PC-3 (cell line): ENCODE results near the gene SLC6A17. TPM values are rescaled to one million over a fixed set of nuclear protein-coding genes. Genes with fewer than 3 reads are reported as not detected.

Experiments used
- ATAC-seq: fragments of 200-7000 bp; cut with Tn5 transposase; 2 replicates; pipeline ENCODE4 v1.9.1; 2020; ENCODE audit warnings: mild to moderate bottlenecking, moderate library complexity
- BruUV-seq: library from RNA; stranded (reverse); fragments of 400-500 nt; replicated peaks from 2 replicates; lab custom pipeline; 2021; lab: Mats Ljungman, UMichigan
- CTCF ChIA-PET: fragments of 300-600 bp; sonication (Branson Sonifier 250); formaldehyde crosslinking; loops from one replicate; lab custom pipeline; 2022; ENCODE audit warnings: antibody characterized with exemption; lab: Charles Lee
- POLR2A ChIA-PET: fragments of 300-600 bp; sonication (Branson Sonifier 250); formaldehyde crosslinking; loops from one replicate; lab custom pipeline; 2022; ENCODE audit warnings: antibody characterized with exemption; ENCODE audit not compliant: unreplicated experiment; lab: Charles Lee
- DNase-seq: peaks from one replicate; pipeline ENCODE4 v3.0.0-alpha.2; 2015
- H2AFZ ChIP-seq: fragments of 300-600 bp; sonication (generic); 2 replicates; pipeline ENCODE4 v1.6.0; 2016; ENCODE audit warnings: antibody characterized with exemption, low read length
- H3F3A ChIP-seq: fragments of 300-600 bp; sonication (generic); one replicate; pipeline ENCODE4 v1.6.0; 2017; ENCODE audit warnings: antibody characterized with exemption, low read length, control low read depth, mild to moderate bottlenecking; ENCODE audit not compliant: unreplicated experiment
- H3K27ac ChIP-seq: fragments of 300-600 bp; sonication (generic); 2 replicates; pipeline ENCODE4 v1.5.1; 2016; ENCODE audit warnings: mild to moderate bottlenecking, low read length
- H3K27me3 ChIP-seq: fragments of 300-600 bp; sonication (generic); 2 replicates; pipeline ENCODE4 v1.6.1; 2016; ENCODE audit warnings: low read length, mixed read lengths
- H3K36me3 ChIP-seq: fragments of 300-600 bp; sonication (generic); 2 replicates; pipeline ENCODE4 v1.6.1; 2016; ENCODE audit warnings: low read depth, mixed run types, low read length, mixed read lengths
- H3K4me1 ChIP-seq: fragments of 300-600 bp; sonication (generic); 2 replicates; pipeline ENCODE4 v1.5.1; 2016; ENCODE audit warnings: low read length; ENCODE audit not compliant: insufficient read depth
- H3K4me2 ChIP-seq: fragments of 300-600 bp; sonication (generic); 2 replicates; pipeline ENCODE4 v1.6.0; 2016; ENCODE audit warnings: low read length
- H3K4me3 ChIP-seq: fragments of 300-600 bp; sonication (generic); 2 replicates; pipeline ENCODE4 v1.5.1; 2016; ENCODE audit warnings: mild to moderate bottlenecking, low read length, mixed read lengths
- H3K79me2 ChIP-seq: fragments of 300-600 bp; sonication (generic); 2 replicates; pipeline ENCODE4 v1.6.1; 2017; ENCODE audit warnings: low read length, mixed read lengths
- H3K9ac ChIP-seq: fragments of 300-600 bp; sonication (generic); 2 replicates; pipeline ENCODE4 v1.6.0; 2016; ENCODE audit warnings: mild to moderate bottlenecking, low read length
- H3K9me2 ChIP-seq: fragments of 300-600 bp; sonication (generic); replicated peaks from 2 replicates; pipeline ENCODE4 v1.6.1; 2016; ENCODE audit warnings: mixed run types, low read length, mixed read lengths
- H3K9me3 ChIP-seq: fragments of 300-600 bp; sonication (generic); 2 replicates; pipeline ENCODE4 v1.6.1; 2016; ENCODE audit warnings: low read length, mixed read lengths
- H4K20me1 ChIP-seq: fragments of 300-600 bp; sonication (generic); 2 replicates; pipeline ENCODE4 v1.6.1; 2016; ENCODE audit warnings: low read length, mixed read lengths
- EZH2 ChIP-seq: fragments of 300-600 bp; sonication (generic); IDR thresholded peaks from one replicate; pipeline ENCODE4 v1.6.1; 2017; ENCODE audit warnings: antibody characterized with exemption, mild to moderate bottlenecking, low read length; ENCODE audit not compliant: unreplicated experiment
- EZH2phosphoT487 ChIP-seq: fragments of 300-600 bp; sonication (generic); IDR thresholded peaks from 2 replicates; pipeline ENCODE4 v1.6.1; 2018; ENCODE audit warnings: mild to moderate bottlenecking, antibody characterized with exemption, low read length, borderline replicate concordance
- intact Hi-C: fragments of 100-400 bp; cut with micrococcal nuclease; formaldehyde crosslinking; loops from 2 replicates; pipeline ENCODE4 v1.9.0; 2023
- total RNA-seq: library from RNA; depleted of rRNA; stranded (reverse); fragments of >200 nt; gene quantifications from 2 replicates; pipeline ENCODE4 v1.2.3, GENCODE V29; 2014
- TF ChIP-seq, protein P1 (sequence below): fragments of 300-600 bp; sonication (generic); conservative IDR thresholded peaks from 2 replicates; pipeline ENCODE4 v1.5.1; 2017; ENCODE audit warnings: antibody characterized with exemption, low read depth, mild to moderate bottlenecking, low read length

SLC6A17 gene
- total RNA-seq, 1 experiment from 2014 or later: not detected

- H3K79me2 ChIP-seq: no peaks in the 10 kb centered on the region
- H3K4me2 ChIP-seq: no peak overlapping the region
- H3F3A ChIP-seq: peaks cover 4% of the 10 kb centered on the region
- H2AFZ ChIP-seq: no peak overlapping the region
- no peaks in the 10 kb centered on the region for H3K9me2 ChIP-seq
- no peaks in the 10 kb centered on the region for H3K27me3 ChIP-seq
- H4K20me1 ChIP-seq: no peaks in the 10 kb centered on the region
- BruUV-seq: no TSS peak
- H3K4me1 ChIP-seq: peaks cover 10% of the 10 kb centered on the region
- CTCF ChIA-PET: no interaction called here
- H3K4me3 ChIP-seq: no peak overlapping the region
- no peak for ATAC-seq
- H3K9ac ChIP-seq: no peak overlapping the region
- intact Hi-C loops: loop anchor here (5.0 kb wide), 2 partner anchors 212 to 417 kb away; no protein-coding TSS in a partner anchor
- no peak for DNase-seq
- H3K36me3 ChIP-seq: no peaks in the 10 kb centered on the region
- no peaks in the 10 kb centered on the region for H3K9me3 ChIP-seq
- POLR2A ChIA-PET: no interaction called here
- H3K27ac ChIP-seq: no peak overlapping the region
- TF ChIP-seq EZH2phosphoT487 (no peak), EZH2 (no peak)
- TF ChIP-seq, protein P1, sequence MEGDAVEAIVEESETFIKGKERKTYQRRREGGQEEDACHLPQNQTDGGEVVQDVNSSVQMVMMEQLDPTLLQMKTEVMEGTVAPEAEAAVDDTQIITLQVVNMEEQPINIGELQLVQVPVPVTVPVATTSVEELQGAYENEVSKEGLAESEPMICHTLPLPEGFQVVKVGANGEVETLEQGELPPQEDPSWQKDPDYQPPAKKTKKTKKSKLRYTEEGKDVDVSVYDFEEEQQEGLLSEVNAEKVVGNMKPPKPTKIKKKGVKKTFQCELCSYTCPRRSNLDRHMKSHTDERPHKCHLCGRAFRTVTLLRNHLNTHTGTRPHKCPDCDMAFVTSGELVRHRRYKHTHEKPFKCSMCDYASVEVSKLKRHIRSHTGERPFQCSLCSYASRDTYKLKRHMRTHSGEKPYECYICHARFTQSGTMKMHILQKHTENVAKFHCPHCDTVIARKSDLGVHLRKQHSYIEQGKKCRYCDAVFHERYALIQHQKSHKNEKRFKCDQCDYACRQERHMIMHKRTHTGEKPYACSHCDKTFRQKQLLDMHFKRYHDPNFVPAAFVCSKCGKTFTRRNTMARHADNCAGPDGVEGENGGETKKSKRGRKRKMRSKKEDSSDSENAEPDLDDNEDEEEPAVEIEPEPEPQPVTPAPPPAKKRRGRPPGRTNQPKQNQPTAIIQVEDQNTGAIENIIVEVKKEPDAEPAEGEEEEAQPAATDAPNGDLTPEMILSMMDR: no peak
Observed at GRCh38 chr1:110200666-110201065, 50.4 kb downstream of the SLC6A17 start.

DNA sequence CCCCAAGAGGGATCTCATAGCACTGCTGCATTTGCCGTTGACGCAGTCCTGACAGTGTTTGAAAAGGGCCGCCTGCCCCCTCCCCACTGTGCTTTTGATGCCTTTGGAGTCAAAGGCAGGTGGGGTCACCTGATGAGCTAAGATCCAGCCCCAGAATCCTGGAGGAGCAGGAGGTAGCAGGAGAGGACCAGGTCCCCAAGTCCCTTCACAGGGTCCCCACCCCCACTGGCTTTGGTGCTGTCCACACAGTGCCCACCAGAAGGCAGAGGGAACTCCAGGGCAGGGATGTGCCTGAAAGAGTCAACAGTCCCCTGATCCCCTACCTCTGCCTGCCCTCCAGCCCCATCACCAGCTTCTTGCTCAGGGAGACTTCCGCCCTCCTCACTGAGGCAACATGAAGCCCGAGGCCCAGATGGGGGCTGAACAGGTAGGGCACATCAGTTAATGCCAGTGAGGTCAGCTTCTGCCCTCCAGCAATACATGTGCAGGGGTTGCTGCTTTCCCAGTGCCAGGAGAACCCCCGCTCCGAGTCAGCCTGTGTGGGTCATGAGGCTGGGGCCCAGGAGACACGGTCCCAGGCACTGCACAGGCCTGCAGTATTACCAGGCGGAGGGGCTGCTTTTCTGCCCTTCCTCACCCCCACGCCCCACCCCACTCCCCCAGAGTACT, 51.0 kb downstream of the SLC6A17 start:
- no peak overlapping the region for H3K4me2 ChIP-seq
- no peak for ATAC-seq
- no peaks in the 10 kb centered on the region for H3K27me3 ChIP-seq
- H3K27ac ChIP-seq: no peak overlapping the region
- TF ChIP-seq EZH2 (no peak), EZH2phosphoT487 (no peak)
- TF ChIP-seq, protein P1: no peak
- H3K9me2 ChIP-seq: no peaks in the 10 kb centered on the region
- peaks cover 10% of the 10 kb centered on the region for H3K4me1 ChIP-seq
- POLR2A ChIA-PET: no interaction called here
- H4K20me1 ChIP-seq: no peaks in the 10 kb centered on the region
- H3F3A ChIP-seq: peaks cover 4% of the 10 kb centered on the region
- intact Hi-C loops: loop anchor here (5.0 kb wide), 2 partner anchors 211 to 416 kb away; no protein-coding TSS in a partner anchor
- H3K4me3 ChIP-seq: no peak overlapping the region
- no peak overlapping the region for H3K9ac ChIP-seq
- H3K9me3 ChIP-seq: no peaks in the 10 kb centered on the region
- H3K79me2 ChIP-seq: no peaks in the 10 kb centered on the region
- BruUV-seq: no TSS peak
- H2AFZ ChIP-seq: no peak overlapping the region
- no peak for DNase-seq
- no peaks in the 10 kb centered on the region for H3K36me3 ChIP-seq
- CTCF ChIA-PET: interaction anchor here (0.6 kb wide), 2 partner anchors 259 to 264 kb away, joined by 4 read pairs; no protein-coding TSS in a partner anchor

- Histone ChIP-seq H3K27me3 (no peaks in the 10 kb centered on the region), H4K20me1 (no peaks in the 10 kb centered on the region), H3F3A (peaks cover 4% of the 10 kb centered on the region), H3K9me3 (no peaks in the 10 kb centered on the region), H3K4me2 (peak overlapping the region; percentile 36), H2AFZ (0 out of 2 replicates have a peak overlapping the region, but pooled peaks have one; percentile 2), H3K36me3 (no peaks in the 10 kb centered on the region), H3K4me3 (no peak overlapping the region), H3K27ac (peak overlapping the region; percentile 51), H3K4me1 (peaks cover 10% of the 10 kb centered on the region), H3K9ac (no peak overlapping the region), H3K9me2 (no peaks in the 10 kb centered on the region), H3K79me2 (no peaks in the 10 kb centered on the region)
- ChIA-PET POLR2A (no interaction called here), CTCF (interaction anchor here (0.6 to 1.9 kb wide), 6 partner anchors 98 to 293 kb away, joined by 3 to 12 read pairs (median 8); no protein-coding TSS in a partner anchor)
- intact Hi-C loops: loop anchor here (1.0 to 5.0 kb wide), 5 partner anchors 109 to 414 kb away; no protein-coding TSS in a partner anchor
- DNase-seq (peak; percentile 94), ATAC-seq (peak; percentile 72)
- no peak for TF ChIP-seq EZH2phosphoT487
- no peak for TF ChIP-seq EZH2
- TF ChIP-seq, protein P1: peak; percentile 92
- BruUV-seq: no TSS peak
Observed at GRCh38 chr1:110203021-110203661, 52.8 kb downstream of the SLC6A17 start.
